HG03135 (cell line): ENCODE results near the gene TPM1.

Experiments
- ATAC-seq: cut with Tn5 transposase; IDR thresholded peaks from one replicate; pipeline ENCODE4 v1.9.1; 2021; ENCODE audit warnings: mild to moderate bottlenecking, moderate library complexity; ENCODE audit not compliant: unreplicated experiment

TPM1 gene

GRCh38 chr15:63052961-63053698, 10.6 kb downstream of the TPM1 start:
- ATAC-seq = no peak

GRCh38 chr15:63054281-63054683, 11.7 kb downstream of the TPM1 start:
- no peak for ATAC-seq

DNA sequence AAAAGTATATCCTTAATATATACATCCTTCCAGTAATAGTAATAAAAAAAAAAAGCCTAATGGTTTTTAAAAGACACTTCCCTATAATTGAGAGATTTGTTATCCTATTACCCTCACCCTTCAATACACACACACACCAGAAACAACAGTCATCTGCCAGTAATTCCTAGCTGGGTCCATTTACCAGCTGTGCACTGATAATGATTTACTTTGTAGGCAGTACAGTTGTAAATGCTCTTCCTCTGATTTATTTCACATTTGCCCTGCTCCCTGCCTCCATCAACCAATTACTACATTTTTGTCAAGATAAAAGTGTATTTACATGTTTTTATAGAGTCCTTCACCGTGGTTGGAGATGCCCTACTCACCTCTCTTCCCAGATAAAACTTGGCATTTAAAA, 12.4 kb downstream of the TPM1 start:
- no peak for ATAC-seq

DNA sequence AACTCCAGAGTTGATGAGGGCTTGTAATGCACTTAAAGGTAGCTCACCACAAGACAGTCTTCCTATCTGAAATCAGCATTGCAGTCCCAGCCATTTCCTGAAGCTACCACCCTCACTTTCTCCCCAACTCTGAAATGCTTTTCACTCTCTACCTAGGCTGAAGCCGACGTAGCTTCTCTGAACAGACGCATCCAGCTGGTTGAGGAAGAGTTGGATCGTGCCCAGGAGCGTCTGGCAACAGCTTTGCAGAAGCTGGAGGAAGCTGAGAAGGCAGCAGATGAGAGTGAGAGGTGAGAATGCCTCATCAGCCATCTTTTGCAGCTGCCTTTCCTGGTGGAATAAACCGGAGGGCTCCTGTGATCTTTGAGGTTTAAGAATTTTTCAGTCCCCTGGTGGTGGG, 14.3 kb downstream of the TPM1 start:
- ATAC-seq = no peak

GRCh38 chr15:63057468-63058345, 15.2 kb downstream of the TPM1 start:
- ATAC-seq = no peak

DNA sequence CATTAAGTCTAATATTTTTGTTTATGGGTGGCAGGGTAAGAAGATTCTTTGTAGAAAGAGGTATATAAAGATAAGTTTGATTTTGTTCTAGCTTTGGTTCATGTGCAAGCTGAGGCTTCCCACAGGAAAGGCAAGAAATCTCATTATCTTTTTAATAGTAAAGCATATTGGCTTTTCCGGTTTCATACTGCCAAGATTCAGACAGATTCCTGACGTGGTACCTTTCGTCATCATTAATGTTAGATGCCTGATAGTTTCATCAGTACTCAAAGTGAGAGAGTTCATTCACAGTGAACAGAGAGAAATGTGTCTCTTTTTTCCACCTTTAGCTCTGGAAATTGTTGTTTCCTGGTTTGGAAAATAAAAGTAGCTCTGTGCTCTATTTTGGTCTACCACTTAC, 16.5 kb downstream of the TPM1 start:
- no peak for ATAC-seq

DNA sequence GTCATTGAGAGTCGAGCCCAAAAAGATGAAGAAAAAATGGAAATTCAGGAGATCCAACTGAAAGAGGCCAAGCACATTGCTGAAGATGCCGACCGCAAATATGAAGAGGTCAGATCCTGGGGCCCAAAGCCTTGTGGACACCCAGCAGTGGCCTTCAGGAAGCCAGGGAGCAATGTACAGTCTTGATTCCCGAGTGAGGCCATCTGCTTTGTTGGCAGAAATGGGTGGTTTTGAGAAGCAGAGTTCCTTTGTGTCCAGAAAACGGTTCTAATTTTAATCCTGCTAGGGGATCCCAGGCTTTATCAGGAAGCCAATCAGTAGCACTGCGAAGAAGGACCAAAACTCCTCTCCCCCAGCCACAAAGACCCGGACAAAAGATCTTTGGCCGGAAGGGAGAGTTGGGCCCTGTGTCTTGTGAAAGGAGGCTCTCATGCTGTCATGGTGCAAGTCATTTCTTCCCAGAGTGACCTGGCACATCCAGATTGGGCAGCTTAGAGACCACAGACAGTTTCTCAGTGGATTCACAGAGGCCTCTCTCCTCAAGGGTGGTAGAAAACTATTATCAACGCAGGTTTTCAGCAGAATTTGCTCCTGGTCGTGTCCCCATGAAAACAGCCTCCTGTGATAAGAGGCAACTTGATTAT, 17.1 kb downstream of the TPM1 start:
- no peak for ATAC-seq

DNA sequence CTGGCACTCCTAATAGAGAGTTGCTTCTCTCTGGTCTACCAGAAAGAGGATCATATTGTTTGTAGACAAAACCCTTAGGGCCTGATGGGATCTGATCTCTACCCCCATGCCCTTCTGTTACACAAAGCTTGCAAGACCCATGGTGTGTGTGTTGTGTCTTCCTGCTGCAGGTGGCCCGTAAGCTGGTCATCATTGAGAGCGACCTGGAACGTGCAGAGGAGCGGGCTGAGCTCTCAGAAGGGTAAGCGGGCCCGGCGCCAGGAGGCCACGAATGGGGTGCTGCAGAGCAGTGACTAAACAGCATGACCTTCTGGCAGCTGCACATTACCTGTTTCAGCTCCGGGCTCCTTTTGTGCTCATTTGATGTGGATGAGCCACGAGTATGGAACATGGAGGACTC, 18.2 kb downstream of the TPM1 start:
- no peak for ATAC-seq

GRCh38 chr15:63061975-63062374, 19.4 kb downstream of the TPM1 start:
- ATAC-seq = no peak

DNA sequence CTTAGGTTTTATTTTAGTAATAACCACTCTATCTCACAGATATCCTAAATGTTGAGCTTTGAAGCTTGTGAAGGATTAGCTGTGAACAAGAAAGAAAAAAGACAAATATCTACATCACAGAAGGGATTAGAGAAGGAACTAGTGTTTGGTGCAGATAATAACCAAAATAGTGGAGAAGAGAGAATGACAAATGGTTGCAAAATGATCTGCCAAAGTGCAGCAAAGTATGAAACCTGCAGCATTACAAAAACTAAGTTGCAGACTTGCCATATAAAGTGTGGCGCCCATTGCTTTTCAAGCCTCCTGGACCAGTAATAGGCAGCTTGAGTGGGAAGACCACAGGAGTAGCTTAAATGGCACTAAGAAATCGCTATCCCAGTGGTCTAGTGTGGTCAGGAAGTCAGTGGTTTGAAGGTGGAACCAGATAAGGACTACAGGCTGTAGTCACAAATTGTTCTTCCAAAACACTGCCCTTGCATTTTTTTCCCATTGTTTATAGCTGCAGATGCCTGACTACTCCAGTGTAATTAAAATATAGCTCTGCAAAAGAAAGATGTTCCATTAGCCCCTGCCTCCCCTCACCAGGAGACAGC, 20.7 kb downstream of the TPM1 start:
- ATAC-seq = no peak

- no peak for ATAC-seq
These were observed 21.4 kb downstream of the TPM1 start for GRCh38 chr15:63063877-63064409.

DNA sequence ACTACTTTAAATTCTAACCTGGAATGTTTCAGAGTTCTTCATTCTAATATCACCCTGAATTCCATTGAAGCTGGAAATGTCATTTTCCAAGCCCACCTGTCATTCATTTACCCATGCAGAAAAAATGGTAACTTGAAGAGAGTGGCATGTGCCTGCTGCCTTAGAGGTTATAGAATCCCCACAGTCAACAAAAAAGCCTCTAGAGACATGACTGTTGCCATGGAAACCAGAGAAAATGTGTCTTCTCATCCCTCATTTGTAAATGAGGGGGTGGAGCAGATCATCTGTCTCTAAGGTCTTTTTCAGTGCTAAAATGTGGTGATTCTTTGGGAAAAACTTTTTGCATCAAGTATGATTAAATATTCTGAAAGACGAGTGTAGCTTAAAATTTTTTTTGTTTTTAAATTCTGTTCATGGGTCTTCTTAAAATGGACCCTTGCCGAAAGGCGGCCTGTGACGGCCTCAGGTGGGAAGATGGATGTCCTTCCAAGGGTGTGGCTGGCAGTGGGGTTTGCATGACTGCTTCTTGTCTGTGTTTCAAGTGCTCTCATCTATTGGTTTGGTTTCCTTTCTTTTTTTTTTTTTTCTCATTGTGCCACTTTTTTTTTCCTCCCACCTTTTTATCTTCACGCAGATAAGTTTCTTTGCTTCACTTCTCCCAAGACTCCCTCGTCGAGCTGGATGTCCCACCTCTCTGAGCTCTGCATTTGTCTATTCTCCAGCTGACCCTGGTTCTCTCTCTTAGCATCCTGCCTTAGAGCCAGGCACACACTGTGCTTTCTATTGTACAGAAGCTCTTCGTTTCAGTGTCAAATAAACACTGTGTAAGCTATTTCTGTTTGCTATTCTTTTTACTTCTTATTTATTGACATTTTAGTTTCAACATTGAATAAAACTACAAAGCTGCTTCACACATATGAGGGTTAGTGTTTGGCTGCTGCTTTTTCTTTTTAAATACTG, 23.0 kb downstream of the TPM1 start:
- ATAC-seq = no peak

- no peak for ATAC-seq
These were observed 23.7 kb downstream of the TPM1 start for GRCh38 chr15:63066272-63066671.

DNA sequence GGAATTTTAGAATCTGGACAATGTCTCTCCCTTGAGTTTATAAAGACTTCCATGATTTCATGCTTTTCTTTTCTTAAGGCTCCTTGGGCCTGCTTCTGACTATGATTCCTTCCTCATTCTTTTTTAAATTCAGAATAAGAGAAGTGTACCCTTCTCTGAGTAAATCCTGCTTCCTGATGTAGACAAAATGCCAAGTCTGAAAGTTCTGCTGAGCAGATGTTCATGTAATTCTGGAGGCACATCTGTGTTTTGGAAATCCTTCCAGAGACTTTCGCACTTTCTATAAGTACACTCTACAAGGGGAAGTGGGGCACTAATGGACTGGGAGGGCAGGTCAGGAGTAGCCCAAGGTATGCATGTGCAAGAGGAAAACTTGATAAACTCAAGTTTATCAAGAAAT, 24.8 kb downstream of the TPM1 start:
- ATAC-seq = no peak

DNA sequence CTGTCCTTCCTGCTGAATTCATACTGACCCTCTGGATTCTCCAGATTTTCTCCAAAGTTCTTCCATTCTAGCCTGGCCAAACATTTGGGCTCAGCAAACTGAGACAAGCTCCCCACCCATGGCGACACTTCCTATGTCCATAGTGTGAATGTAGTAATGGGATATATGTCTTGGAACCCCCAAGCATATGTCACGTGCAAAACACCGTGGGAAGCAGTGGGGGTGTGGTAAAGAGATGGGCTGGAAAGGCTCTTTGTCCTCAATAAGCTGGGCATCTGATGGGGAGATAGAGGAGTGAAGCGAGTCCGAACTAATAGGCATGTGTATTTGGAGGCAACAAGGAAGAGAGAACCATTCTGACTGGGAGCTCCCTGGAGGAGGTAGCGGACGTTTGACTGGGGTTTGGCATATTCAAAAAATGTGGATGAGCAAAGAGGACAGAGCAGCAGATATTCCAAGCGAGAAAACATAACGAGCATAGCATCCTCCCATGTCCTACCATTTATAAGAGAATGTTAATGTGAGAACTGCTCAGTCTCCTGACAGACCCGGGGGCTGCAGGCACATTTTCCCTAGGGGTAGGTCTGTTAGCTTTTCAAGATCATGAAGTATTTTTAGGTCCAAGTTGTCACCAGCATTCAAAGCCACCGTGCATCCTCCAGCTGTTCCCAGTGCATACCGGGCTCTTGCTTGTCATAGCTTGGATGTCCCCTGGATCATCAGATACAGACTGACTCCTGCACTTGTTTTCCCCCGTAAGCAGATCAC, 25.6 kb downstream of the TPM1 start:
- no peak for ATAC-seq

DNA sequence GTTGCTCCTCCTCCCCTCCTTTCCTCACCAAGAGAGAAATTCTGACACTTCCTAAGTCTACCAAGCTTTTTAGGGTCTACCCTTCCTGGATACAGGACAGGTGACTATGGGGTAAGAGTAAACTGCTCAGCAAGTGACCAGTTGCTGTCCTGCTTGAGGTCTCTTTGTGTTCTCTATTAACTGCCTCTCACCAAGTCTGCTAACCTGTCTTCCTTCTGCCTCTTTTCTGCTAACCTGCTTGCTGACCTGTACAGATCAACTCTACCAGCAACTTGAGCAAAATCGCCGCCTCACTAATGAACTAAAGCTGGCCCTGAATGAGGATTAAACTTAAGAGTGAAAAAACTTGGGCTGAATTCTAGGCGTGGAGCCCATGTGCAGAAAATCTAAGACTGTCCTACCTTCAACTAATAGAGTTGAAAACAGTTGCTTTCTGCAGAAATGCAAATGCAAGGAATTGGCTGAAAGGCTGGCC, 27.1 kb downstream of the TPM1 start:
- no peak for ATAC-seq

GRCh38 chr15:63070681-63071129, 28.2 kb downstream of the TPM1 start:
- no peak for ATAC-seq

DNA sequence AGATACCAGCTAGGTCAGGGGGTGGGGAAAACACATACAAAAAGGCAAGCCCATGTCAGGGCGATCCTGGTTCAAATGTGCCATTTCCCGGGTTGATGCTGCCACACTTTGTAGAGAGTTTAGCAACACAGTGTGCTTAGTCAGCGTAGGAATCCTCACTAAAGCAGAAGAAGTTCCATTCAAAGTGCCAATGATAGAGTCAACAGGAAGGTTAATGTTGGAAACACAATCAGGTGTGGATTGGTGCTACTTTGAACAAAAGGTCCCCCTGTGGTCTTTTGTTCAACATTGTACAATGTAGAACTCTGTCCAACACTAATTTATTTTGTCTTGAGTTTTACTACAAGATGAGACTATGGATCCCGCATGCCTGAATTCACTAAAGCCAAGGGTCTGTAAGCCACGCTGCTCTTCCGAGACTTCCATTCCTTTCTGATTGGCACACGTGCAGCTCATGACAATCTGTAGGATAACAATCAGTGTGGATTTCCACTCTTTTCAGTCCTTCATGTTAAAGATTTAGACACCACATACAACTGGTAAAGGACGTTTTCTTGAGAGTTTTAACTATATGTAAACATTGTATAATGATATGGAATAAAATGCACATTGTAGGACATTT, 28.9 kb downstream of the TPM1 start:
- no peak for ATAC-seq
